Coronary artery (tissue), 2 donors: ENCODE measurements around the gene TUBB.

Source experiments
- DNase-seq: peaks from one replicate; pipeline ENCODE4 v3.0.0-alpha.2; 2017; ENCODE audit warnings: low spot score
- H3K27ac ChIP-seq, 2 donors: fragments of 200-600 bp; sonication (generic); one replicate each; pipeline ENCODE4 v1.5.1; 2016 to 2019
- H3K4me3 ChIP-seq: fragments of 200-600 bp; sonication (generic); 2 replicates; pipeline ENCODE4 v1.5.1; 2016; ENCODE audit warnings: mild to moderate bottlenecking, moderate library complexity
- TF ChIP-seq, protein P1 (sequence below): fragments of 200-600 bp; sonication (generic); IDR thresholded peaks from one replicate; pipeline ENCODE4 v1.5.1; 2019; ENCODE audit warnings: antibody characterized with exemption

The TUBB gene

DNA sequence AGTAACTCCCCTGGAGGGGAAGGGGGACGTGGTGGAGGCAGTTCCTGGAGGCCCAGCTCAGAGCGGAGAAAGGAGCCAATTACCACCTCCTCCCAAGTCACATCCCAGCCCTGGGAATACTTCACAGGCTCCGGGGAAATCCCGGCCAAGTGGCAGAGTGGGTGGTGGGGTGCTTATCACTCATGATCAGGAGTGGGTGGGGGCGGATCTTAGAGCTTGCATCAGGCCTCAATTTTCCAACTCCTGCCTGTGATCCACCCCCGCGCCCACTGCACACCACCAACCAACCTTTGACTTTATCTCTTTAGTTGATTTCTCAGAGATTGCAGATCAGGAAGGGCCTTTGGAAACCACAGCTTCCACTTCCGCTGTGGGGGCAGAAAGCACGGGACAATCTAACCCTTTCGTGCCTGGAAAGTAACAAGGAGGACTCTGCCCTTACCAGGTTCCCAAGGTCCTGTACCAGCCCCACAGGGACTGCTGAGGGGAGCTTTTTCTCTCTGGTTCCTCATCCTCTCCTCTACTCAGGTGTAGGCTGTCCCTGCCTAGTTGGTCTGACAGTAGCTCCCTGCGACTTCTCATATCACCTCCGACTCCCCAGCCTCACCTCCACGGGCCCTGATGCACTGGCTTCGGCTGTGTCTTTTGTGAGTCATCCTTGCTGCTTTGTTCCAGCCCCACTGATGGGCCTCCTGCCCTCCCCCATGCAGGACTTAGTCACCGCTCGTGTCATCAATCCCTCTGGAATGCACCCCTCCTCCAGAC is 49.1 kb downstream of the TUBB start:
- DNase-seq = no peak
- H3K4me3 ChIP-seq = no peak overlapping the region
- peak overlapping the region; percentile 15 to 61 for H3K27ac ChIP-seq
- TF ChIP-seq, protein P1, sequence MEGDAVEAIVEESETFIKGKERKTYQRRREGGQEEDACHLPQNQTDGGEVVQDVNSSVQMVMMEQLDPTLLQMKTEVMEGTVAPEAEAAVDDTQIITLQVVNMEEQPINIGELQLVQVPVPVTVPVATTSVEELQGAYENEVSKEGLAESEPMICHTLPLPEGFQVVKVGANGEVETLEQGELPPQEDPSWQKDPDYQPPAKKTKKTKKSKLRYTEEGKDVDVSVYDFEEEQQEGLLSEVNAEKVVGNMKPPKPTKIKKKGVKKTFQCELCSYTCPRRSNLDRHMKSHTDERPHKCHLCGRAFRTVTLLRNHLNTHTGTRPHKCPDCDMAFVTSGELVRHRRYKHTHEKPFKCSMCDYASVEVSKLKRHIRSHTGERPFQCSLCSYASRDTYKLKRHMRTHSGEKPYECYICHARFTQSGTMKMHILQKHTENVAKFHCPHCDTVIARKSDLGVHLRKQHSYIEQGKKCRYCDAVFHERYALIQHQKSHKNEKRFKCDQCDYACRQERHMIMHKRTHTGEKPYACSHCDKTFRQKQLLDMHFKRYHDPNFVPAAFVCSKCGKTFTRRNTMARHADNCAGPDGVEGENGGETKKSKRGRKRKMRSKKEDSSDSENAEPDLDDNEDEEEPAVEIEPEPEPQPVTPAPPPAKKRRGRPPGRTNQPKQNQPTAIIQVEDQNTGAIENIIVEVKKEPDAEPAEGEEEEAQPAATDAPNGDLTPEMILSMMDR = no peak

DNA sequence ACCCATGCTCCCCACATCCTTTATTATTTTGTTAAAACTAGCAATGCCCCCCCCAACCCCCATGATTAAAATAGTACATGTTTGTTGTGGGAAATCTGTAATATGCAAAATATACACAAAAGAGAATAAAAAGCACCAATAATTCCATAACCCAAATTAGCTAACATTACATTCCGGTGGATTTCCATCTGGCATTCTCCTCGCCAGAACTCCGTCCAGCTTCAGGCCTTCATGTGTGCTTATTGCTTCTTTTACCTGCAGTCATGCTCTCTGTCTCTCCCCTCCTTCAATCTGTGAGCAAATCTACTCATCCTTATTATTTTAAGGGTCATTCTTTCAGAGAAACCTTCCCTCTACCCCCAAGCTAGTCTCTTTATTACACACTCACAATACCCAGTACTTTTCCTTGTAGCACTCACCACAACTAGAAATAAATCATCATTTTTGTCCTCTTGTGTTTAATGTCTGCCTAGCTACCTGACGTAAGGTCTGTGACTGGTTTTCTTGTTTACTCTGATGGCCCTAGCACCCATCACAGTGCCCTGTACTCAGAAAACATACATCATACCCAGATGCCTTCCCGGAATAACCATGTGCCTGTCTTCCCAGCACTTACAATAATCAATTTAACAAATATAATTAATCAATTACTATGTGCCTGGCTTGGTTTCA is 49.8 kb downstream of the TUBB start:
- TF ChIP-seq, protein P1 = no peak
- DNase-seq = no peak
- Histone ChIP-seq H3K27ac (peak overlapping the region; percentile 15 to 61), H3K4me3 (no peak overlapping the region)

DNA sequence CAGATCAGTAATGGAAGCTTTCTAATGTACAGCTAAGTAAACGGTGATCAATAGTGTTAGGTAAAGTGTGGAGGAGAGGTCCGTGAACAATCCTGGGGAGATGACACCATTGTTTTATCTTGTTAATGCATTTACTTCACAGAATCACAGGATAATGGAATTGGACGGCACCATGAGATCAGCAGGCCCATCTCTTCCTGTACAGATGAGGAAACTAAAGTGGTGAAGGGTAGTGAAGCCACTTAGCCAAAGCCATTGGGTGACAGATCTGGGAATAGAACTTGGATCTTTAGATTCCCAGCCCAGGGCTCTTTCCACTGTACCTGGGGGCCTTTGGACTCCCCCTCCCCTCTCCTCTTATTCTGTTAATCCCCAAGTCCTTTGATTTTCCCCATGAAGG is 50.4 kb downstream of the TUBB start:
- no peak for DNase-seq
- TF ChIP-seq, protein P1 = no peak
- no peak overlapping the region for H3K4me3 ChIP-seq
- peak overlapping the region in 1 of 2 donors; percentile 61 for H3K27ac ChIP-seq

DNA sequence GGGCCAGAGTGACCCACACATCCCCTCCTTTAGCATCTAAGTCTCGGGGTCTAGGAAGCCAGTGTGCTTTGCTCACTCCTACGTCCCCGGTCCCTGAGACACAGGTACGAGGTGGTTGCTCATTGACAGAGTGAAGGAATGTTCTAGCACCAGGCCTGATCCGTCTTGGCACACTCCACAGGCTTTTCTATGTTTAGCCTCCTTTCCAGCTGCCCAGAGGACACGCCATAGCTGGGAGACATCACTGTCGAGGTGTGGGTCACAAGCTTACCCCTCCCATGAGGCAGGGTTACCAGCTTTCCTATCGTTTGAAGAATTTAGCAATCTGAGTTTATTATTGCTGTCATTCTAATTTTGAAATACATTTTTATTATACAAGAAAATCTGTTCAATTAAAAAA is 54.5 kb downstream of the TUBB start:
- no peak overlapping the region for H3K4me3 ChIP-seq
- no peak for DNase-seq
- peak overlapping the region; percentile 43 to 73 for H3K27ac ChIP-seq
- TF ChIP-seq, protein P1 = no peak
